Neural cell (in vitro differentiated cells): Measurements from ENCODE around the gene FAM168A.

Experiments
- CTCF ChIP-seq: fragments of 450-650 bp; IDR thresholded peaks from 2 replicates; pipeline ENCODE4 v1.5.1; 2014; ENCODE audit warnings: antibody characterized with exemption, mild to moderate bottlenecking, moderate library complexity; ENCODE audit not compliant: poor library complexity, severe bottlenecking
- EP300 ChIP-seq: fragments of 450-650 bp; conservative IDR thresholded peaks from 2 replicates; pipeline ENCODE4 v1.6.1; 2014; ENCODE audit warnings: antibody characterized with exemption, mild to moderate bottlenecking, moderate library complexity; ENCODE audit not compliant: poor library complexity, severe bottlenecking
- EZH2 ChIP-seq: fragments of 200-600, 300-800 bp; shearing (Covaris generic), sonication (generic); IDR thresholded peaks from 2 replicates; pipeline ENCODE4 v1.6.1; 2014; ENCODE audit warnings: antibody characterized with exemption, low read length, borderline replicate concordance, mild to moderate bottlenecking; ENCODE audit not compliant: insufficient read depth, poor library complexity, severe bottlenecking
- MXI1 ChIP-seq: fragments of 450-650 bp; conservative IDR thresholded peaks from 2 replicates; pipeline ENCODE4 v1.6.1; 2014; ENCODE audit warnings: antibody characterized with exemption, mild to moderate bottlenecking; ENCODE audit not compliant: poor library complexity, severe bottlenecking

- TF ChIP-seq CTCF, result no peak
- TF ChIP-seq EZH2, result no peak
- TF ChIP-seq EP300, result no peak
- TF ChIP-seq MXI1, result no peak
These were observed 146.0 kb downstream of the FAM168A start for GRCh38 chr11:73451896-73452295.
